ENCODE data around the gene MAPK7. TPM values are rescaled to one million over a fixed set of nuclear protein-coding genes. Genes with fewer than 3 reads are reported as not detected.

The MAPK7 gene
- total and polyA plus RNA-seq, 2 of the 8 experiments (the other 6 are each of a cell fraction or from before 2014, with no cell fraction given), result 15.2 to 28.1 TPM

GRCh38 chr17:19337712-19338023 lies 40.6 kb upstream of the MAPK7 start (continued):
- TF ChIP-seq CHD7 (IDR thresholded peaks at IDR 0.05; ENCODE audit: insufficient replicate concordance, low read length) (no peak), TCF12 (IDR thresholded peaks at IDR 0.05; ENCODE audit: low read depth, low read length) (no peak), RBBP5 (IDR thresholded peaks at IDR 0.05; ENCODE audit: borderline replicate concordance, low read depth, low read length) (no peak), SAP30 (IDR thresholded peaks at IDR 0.05; ENCODE audit: insufficient read depth, insufficient replicate concordance, low read length) (no peak), ATF2 (IDR thresholded peaks at IDR 0.05; ENCODE audit: low read length) (no peak), EP300 (IDR thresholded peaks at IDR 0.05; ENCODE audit: borderline replicate concordance in 1 of 2, low read depth in 2 of 2, low read length in 2 of 2) (no peak), SIX5 (IDR thresholded peaks at IDR 0.05; ENCODE audit: low read depth, low read length) (no peak), TBP (IDR thresholded peaks at IDR 0.05; ENCODE audit: low read depth, low read length) (no peak), KDM5A (IDR thresholded peaks at IDR 0.05; ENCODE audit: low read length) (no peak)

All from H1 (cell line).